ENCODE measurements around the gene TPM4.
"Not testable (repeated sequence)": the region's sequence is repeated elsewhere in the genome, so short reads cannot be mapped to it uniquely, and the experiment has no call there.

TPM4 gene

DNA sequence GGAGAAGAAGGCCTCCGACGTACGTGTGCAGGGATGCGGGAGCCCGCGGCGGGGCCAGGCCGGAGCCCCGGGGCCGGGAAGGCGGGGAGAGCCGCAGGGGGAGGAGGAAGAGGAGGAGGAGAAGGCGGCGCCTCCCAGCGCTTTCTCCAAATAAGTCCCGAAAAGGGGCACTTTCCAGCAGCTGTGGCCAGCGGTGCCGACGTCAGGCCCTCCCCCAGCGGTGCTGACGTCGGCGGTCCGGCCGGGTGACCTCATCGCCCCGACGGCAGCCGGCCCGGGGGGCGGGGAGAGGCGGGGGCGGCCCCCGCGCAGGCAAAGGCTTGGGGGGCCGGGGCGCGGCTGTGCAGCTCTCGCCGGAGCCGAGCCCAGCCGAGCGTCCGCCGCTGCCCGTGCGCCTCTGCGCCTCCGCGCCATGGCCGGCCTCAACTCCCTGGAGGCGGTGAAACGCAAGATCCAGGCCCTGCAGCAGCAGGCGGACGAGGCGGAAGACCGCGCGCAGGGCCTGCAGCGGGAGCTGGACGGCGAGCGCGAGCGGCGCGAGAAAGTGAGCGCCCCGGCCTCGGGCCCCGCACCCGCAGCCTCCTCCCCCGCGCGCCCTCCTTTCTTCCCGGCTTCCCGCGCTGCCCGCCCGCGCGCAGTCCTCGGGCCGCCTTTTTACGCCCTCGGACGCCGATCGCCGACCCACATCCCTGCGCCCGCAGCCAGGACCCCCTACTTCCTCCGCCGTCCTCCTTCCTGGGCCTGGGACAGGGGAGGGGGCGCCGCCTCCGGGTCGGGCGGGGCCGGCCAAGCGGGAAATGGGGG lies at the start of gene TPM4:
TPM4 (plus strand) TSS at position 342 of the 804 bp plus-strand sequence; CDS start at position 413, 71 bp downstream.
- DNase-seq, result peak; percentile 28 to 50

DNA sequence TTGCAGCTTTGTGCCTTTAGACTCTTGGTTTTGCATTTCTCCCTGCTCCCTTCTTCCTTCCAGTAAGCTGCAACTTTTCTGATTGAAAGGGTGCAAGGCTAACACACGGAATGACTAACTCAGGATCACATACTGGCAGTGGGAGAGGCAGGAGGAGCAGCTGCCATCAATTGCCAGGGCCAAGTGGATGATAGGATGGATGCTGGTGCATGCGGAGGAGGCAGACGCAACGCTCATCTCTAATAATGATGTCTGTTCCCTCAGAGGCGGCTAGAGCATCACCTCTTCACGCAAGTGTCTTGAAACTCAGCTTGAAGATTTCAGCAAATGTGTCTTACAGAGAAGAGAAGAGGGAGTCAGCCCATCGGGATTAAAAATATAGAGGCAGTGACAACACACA lies 49.5 kb upstream of the TPM4 start:
- no peak for DNase-seq

DNA sequence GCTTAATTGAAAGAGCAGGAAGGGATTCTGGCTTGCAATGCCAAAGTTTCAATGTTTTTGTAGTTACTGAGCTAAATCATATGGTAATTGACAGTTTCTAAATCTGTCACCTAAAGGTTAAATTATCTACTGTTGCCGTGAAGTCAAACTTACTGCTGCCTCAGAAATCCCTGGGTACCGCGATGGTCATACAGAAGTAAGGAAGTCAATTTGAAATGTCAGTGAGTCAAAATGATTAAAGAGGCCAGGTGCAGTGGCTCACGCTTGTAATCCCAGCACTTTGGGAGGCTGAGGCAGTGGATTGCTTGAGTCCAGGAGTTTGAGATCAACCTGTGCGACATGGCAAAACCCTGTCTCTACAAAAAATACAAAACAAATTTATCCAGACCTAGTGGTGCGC lies 48.8 kb upstream of the TPM4 start:
- DNase-seq, result peak in 1 of 2 experiments; percentile 9

DNA sequence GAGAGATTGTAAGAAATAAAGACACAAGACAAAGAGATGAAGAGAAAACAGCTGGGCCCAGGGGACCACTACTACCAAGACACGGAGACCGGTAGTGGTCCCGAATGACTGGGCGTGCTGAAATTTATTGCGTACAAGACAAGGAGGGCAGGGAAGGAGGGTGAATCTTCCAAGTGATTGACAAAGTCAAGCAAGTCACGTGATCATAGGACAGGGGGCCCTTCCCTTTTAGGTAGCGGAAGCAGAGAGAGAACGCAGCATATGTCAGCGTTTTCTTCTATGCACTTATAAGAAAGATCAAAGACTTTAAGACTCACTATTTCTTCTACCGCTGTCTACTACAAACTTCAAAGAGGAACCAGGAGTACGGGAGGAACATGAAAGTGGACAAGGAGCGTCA lies 46.1 kb upstream of the TPM4 start:
- not testable (repeated sequence) for DNase-seq

DNA sequence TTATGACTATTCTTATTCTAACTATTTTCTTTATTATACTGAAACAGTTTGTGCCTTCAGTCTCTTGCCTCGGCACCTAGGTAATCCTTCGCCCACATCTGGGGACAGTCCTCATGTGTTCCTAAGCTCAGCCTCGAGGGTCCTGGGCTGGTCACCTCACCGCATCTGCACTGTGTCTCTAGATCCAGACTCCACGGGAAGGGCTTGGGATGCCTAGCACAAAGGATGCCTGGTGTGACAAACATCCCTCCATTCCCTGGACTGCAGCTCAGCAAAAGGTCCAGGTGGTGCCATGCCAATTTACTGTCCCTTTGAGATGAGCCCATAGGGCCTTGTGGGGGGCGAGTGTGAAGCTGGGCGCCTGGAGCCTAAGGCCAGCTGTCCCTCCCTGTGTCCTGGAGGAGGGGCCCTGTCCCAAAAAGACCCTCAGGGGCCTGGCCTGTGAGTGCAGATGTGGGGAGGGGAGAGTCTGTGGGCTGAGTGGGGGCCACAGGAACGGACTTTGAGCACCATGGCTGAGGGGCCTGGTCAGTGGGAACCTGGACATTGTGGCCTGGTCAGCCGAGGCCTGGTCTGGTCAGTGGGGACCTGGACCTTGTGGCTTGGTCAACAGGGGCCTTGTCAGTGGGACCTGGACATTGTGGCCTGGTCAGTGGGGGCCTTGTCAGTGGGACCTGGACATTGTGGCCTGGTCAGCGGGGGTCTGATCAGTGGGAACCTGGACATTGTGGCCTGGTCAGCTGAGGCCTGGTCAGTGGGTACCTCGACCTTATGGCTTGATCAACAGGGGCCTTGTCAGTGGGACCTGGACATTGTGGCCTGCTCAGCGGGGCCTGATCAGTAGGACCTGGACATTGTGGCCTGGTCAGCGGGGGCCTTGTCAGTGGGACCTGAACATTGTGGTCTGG lies 45.1 kb upstream of the TPM4 start:
- DNase-seq, result no peak

DNA sequence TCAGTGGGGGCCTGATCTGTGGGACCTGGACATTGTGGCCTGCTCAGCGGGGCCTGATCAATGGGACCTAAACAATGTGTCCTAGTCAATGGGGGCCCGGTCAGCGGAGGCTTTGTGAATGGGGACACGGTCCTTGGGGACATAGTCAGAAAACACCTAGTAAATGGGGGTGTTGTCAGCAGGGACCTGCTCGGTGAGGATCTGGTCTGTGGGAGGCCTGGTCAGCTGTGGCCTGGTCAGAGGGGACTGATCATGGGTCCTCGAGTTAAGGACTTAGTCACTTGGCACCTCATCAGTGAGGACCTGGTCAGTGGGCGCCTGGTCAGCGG lies 44.5 kb upstream of the TPM4 start:
- DNase-seq, result no peak

DNA sequence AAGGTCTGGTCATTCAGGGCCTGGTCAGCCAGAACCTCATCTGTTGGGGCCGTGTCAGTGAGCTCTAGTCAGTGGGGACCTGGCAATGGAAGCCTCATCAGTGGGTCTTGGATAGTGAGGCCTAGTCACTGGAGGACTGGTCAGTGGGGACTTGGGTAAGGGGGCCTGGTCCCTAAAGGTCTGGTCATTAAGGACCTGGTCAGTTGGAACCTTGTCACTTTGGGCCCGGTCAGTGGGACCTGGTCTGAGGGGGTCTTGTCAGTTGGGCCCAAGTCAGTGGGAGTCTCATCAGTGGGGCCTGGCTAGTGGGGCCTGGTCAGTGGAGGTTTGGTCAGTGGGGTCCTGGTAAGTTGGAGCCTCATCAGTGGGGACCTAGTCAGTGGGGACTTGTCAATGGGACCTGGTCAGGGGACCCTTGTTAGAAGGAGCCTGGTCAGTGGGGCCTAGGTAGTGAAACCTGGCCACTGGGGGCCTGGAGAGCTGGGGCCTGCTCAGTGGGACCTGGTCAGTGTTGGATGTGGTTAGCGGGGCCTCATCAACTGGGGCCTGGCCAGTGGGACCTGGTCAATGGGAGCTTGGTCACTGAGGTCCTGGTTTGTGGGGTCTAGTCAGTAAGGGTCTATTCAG lies 43.7 kb upstream of the TPM4 start:
- no peak for DNase-seq

DNA sequence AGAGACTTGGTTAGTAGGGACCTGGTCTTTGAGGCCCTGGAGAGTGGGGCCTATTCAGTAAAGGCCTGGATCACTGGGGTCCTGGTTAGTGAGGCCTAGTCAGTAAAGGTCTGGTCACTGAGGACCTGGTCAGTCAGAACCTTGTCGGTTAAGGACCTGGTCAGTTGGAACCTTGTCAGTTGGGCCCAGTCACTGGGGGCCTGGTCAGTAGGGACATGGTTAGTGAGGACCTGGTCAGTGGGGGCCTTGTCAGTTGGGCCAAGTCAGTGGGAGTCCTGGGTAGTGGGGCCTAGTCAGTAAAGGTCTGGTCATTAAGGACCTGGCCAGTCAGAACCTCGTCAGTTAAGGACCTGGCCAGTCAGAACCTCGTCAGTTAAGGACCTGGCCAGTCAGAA lies 43.2 kb upstream of the TPM4 start:
- DNase-seq, result no peak

DNA sequence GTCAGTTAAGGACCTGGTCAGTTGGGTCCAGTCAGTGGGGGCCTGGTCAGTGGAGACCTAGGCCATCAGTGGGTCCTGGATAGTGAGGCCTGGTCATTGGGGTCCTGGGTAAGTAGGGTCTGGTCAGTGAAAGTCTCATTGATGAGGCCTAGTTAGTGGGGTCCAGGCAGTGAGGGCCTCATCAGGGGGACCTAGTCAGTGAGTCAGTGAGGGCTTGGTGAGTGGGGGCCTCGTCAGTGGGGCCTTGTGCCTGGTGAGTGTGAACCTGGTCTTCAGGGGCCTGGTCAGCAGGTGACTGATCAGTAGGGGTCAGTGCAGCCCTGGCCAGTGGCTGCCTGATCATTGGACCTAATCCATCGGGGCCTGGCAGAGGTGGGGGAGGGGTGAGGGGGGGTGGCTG lies 42.6 kb upstream of the TPM4 start:
- DNase-seq, result no peak

DNA sequence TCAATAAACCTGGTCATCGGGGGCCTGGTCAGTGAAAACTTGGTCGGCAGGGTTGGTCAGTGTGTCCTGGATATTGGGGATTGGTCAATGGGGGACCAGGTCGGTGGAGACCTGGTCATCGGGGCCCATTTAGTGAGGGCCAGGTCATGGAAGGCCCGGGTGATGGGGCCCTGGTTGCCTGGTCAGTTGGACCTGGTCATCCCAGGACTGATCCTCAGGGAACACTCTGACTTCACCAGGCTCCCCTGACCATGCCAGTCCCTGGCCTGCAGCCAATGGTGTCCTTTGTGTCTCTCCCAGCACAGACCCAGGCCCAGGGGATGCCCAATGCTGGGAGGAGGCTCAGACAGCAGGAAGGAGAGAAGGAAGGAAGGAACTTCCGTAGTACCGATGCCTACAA lies 42.1 kb upstream of the TPM4 start:
- DNase-seq, result no peak

DNA sequence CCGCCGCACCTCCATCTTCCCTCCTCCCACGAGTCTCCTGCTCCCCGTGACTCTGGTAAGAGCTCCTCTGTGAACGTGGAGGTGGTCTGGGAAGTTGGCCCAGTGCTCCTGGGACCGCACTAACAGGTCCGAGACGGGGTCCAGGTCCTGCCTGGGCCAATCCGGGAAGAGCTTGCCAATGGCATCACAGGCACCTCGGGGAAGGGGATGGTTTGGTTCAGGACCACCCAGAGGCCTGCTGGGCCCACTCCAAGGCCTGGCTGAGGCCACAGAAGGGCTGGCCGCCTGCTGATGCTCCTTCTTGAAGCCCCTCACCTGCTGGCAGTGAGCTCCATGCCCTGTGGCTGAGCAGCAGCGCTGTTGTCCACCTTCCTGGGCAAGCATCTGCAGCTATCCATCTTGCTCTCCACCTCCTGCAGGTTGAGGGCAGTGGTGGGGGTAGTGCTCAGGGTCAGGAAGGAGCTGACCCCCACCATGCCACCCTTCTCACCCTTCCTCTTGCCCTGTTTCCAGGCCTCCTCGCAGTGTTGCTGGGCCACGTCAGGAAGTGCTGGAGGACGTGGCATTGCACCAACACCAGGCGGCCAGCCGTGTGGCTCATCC lies 41.2 kb upstream of the TPM4 start:
- DNase-seq, result no peak

DNA sequence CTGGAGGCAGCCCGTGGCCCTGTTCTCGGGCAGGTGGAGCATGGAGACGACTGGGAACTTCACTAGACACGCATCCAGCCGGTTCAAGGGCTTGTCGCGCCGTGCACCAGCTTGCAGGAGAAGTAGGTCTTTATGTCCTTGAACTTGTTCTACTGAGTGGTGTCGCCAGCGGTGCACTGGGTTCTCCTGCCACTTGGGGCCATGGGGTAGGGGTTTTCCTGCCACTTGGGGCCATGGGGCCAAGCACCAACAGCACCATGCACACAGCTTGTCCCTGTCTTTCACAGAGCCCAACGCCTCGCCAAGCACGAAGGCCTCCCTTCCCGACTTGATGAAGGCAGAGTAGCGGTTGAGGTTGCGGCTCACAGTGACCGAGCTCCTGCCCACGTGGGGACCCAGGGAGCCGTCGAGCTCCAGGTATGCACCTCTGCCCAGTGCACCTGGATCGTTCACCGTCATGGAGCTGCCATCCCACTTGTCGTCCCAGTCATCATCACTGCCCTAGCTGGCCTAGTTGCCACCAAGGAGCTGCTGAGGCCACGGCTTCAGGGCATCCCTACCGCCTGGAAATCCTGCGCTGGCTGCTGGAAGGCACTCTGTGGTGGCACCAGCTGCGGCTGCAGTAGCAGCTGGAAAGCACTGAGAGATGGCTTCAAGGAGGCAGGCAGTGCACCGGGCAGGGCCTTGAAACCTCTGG lies 40.5 kb upstream of the TPM4 start:
- no peak for DNase-seq

DNA sequence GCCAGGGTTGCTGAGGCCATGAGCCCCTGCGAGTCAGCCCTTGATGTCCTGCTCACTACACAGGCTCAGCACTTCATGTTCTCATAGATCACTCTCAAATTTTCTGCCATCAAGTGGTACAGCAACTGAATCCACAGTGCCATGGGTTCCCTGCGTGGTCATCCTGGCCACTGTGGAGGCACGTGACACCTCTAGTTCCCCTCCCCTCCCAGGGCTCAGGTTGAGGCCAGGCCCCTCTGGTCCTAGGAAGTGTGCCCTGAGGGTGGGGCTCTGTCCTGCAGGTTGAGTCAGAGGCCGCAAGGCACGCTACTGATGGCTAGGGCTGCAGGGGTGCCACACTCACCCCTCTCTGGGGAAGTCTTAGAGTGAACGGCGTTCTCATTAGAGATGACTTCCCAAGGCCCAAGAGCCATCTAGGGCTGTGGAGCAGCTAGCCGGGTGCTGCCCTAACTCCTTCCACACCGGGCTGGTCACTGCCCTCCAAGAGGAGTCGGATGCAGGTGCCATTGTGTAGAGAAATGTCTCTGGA lies 39.8 kb upstream of the TPM4 start:
- DNase-seq, result no peak

DNA sequence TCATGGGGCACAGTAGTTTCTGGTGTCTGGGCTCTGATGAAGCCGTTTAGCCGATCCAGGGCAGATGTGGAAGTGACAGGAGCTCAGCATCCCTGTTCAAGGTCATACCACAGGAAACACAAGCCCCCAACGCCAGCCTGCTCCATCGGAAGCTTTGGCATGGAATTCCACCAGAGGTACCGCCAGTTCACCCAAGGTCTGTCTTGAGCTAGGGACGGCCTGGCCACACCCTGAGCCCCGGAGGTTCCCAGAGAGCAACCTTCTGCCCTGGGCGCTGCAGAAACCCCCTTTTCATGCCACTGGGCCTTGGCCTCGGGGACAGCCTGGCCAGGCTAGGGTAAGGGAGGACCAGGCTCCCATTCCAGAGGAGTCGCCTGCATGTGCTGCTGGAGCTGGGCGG lies 39.4 kb upstream of the TPM4 start:
- no peak for DNase-seq

DNA sequence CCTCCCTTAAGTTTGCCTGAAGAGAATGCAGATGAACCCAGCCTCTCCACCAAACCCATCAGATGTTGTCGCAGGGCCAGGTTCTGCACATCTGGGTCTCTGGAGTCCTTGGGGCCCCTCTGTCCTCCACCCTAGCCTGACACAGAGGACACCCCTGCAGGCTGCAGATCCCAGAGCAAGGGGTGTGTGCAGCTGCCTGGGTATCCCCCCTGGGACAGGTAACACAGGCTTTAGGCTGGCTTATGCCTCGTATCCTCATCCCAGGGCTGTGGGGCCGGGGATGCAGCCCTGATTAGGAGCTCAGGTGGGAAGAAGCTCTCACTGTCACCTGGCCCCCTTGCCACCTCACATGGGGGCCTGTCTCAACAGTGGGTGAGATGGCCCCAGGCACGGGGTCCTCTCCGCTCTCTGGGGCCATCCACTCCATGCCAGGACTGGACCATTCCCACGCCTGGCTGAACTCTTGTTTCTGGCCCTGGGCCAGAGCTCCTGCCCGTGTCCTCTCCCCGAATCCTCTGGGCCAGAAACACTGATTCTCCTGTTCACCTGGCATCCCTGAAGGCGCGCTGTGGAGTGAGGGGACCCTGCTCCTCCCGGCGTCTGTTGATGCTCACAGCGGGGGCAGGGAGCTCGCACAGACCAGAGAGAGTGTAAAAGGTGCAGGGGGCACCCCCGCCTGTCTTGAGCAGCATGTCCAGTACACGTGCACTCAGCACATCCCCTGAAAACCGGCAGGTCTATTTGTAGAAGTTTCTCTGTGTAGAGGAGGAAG lies 38.7 kb upstream of the TPM4 start:
- DNase-seq, result no peak

DNA sequence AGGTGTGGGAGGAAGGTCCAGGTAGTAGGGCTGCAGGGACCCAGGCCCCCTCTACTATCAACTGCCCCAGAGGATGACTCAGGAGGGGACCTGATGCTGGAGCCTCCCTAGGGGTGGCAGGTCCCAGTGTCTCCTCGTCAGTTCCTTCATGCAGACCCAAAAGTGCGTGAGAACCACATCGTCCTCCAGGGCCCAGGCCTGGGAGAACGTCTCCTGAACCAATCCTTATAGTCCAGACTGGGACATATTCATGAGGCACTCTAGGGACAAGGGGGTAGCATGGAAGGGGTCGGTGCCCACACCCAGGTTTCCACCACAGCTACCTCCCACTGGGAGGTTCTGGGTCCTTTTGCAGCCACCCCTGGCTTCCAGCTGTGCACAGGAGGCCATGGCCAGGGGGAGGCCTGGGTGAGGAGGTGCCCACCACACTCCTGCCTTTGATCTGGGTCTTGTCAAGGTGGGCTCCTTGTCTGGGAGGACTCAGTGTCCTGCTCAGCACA lies 38.0 kb upstream of the TPM4 start:
- no peak for DNase-seq

DNA sequence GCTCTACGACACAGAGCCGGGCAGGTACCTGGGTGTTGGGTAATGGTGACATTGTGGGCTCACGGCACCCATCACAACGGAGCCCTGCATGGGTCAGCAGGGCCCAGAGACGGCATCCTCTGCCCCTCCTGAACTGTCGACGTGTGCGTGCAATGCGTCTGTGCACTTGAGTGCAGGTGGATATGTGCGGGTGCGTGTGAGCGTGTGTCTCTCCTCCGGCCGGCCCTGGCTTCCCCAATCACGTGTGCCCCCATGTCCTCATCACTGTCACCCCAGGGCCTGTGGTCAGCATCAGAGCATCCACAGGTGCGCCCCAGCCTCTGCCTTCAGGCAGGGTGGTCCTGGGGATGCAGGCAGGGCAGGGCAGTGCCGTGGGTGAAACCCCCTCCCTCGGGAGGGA lies 37.2 kb upstream of the TPM4 start:
- no peak for DNase-seq

DNA sequence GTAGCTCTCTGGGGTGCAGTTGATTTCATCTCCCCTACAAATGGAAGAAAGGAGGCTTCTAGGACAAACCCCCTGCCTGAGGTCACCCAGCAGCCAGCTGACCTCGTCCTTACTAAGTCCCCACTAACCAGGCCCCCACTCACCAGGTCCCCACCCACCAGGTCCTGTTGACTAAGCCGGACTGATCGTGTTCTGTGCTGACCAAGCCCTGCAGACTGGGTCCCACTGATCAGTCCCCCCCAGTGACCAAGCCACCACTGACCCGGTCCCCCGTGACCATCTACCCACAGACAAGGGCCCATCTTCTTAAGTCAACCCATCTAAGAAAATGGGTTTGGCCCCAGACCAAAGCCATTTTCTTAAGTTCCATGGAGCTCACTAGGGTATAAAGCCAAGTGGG lies 36.8 kb upstream of the TPM4 start:
- no peak for DNase-seq

DNA sequence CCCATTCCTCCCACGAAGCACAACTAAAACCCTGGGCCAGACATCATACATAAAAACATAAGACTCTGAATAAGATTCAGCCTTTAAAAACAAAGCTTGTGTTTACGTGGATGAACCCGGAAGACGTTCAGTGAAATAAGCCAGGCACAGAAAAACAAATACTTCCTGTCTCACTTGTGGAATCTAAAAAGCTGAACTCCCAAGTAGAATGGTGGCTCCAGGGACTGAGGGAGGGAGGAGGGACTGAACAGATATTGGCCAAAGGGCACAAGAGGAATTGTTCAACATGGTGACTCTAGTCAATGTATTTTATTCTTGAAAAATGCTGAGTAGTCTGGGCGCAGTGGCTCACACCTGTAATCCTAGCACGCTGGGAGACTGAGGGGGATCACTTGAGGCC lies 35.7 kb upstream of the TPM4 start:
- DNase-seq, result no peak

DNA sequence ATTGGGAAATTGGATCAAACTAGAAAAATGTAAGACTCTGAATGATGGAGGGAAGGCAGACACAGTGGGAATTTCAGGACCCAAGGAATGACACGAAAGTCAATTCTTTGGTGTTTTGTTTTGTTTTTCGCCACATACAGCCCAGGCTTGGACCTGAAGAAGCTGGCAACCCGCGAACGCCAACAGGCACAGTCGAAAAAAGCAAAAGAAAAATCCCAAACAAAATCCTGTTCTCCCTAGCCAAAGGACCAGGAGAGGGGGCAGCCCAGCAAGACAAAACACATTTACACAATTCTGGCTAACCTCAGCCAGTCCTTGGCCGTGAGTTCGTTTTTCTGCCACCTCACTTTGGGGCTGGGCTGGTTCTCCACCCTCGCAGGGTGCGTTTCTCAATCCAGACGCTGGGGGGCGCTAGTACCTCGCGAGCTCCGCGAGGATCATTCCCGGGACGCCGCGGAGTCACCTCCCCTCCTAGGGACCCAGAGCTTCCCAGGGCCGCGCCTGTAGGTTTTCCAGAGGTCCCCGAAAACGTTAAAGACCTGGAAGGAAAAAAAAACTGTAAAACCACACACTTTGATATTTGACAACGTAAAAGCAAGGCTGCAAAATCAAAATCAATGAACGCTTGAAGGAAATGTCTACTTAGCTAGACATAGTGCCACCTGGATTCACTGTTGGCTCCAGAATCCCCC lies 34.9 kb upstream of the TPM4 start:
- peak; percentile 33 to 60 for DNase-seq

DNA sequence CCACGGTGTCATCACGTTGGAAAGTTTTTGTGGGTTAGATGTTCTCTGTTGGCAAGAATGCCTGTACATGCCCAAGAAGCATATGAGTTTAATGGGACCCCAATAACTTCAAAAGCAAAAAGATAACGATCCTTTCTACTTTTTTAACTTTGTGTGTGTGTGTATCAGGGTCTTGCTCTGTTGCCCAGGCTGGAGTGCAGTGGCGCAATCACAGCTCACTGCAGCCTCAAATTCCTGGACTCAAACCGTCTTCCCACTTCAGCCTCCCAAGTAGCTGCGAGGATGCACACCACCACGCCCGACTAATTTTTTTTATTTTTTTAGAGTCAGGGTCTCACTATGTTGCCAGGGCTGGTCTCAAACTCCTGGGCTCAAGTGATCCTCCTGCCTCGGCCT lies 34.3 kb upstream of the TPM4 start:
- DNase-seq, result no peak
